Thyroid gland (tissue), 4 donors: ENCODE data around the gene UGT1A7. TPM values are rescaled to one million over a fixed set of nuclear protein-coding genes. Genes with fewer than 3 reads are reported as not detected.

Source experiments
- DNase-seq, 2 donors: peaks; one replicate each; pipeline ENCODE4 v3.0.0-alpha.2; 2019
- H3K27ac ChIP-seq, 3 donors: fragments of 200-600 bp; sonication (generic); 1 replicate in 2 of 3; 2 replicates in 1 of 3; pipeline ENCODE4 v1.5.1; 2016 to 2019; ENCODE audit warnings: mild to moderate bottlenecking in 1 of 3, moderate library complexity in 1 of 3
- H3K27me3 ChIP-seq: fragments of 200-600 bp; sonication (generic); one replicate; pipeline ENCODE4 v1.5.1; 2019
- H3K36me3 ChIP-seq, 2 donors: fragments of 200-600 bp; sonication (generic); one replicate each; pipeline ENCODE4 v1.5.1; 2016 to 2019
- H3K4me1 ChIP-seq, 2 donors: fragments of 200-600 bp; sonication (generic); one replicate each; pipeline ENCODE4 v1.5.1; 2017 to 2019
- H3K4me3 ChIP-seq, 3 donors: fragments of 200-600 bp; sonication (generic); replicated peaks in 1 of 3; 1 replicate in 2 of 3; 2 replicates in 1 of 3; pipeline ENCODE4 v1.5.1; 2016; ENCODE audit warnings: mild to moderate bottlenecking in 1 of 3
- H3K9me3 ChIP-seq: fragments of 200-600 bp; sonication (generic); one replicate; pipeline ENCODE4 v1.5.1; 2017
- POLR2A ChIP-seq, 2 donors: fragments of 450-650 bp; IDR thresholded peaks; one replicate each; pipeline ENCODE4 v1.6.1; 2017; ENCODE audit warnings: antibody characterized with exemption in 2 of 2, mild to moderate bottlenecking in 2 of 2, moderate library complexity in 1 of 2
- WGBS, 2 donors: methylation state at CpG; one replicate each; pipeline ENCODE4 v1.1.5; 2017; 5-methylcytosine and 5-hydroxymethylcytosine counted together
- intact Hi-C: fragments of 100-400 bp; cut with DNase I; formaldehyde crosslinking; loops from one replicate; pipeline ENCODE4 v1.15.1; 2023
- total RNA-seq, 4 donors: library from RNA; depleted of rRNA; stranded (reverse); fragments of >200 nt; gene quantifications; one replicate each; pipeline ENCODE4 v1.2.3, GENCODE V29; 2016
- TF ChIP-seq, protein P1 (sequence below), 6 experiments: fragments of 200-600 bp in 3 of 6; fragments of 450-650 bp in 3 of 6; sonication (generic) in 3 of 6; IDR thresholded peaks; one replicate each; pipeline ENCODE4 v1.5.1; 2016 to 2019; ENCODE audit warnings: antibody characterized with exemption in 6 of 6, mild to moderate bottlenecking in 2 of 6, inconsistent platforms in 1 of 6, moderate library complexity in 1 of 6

The UGT1A7 gene
- total RNA-seq, 4 donors from 2014 or later: not detected

DNA sequence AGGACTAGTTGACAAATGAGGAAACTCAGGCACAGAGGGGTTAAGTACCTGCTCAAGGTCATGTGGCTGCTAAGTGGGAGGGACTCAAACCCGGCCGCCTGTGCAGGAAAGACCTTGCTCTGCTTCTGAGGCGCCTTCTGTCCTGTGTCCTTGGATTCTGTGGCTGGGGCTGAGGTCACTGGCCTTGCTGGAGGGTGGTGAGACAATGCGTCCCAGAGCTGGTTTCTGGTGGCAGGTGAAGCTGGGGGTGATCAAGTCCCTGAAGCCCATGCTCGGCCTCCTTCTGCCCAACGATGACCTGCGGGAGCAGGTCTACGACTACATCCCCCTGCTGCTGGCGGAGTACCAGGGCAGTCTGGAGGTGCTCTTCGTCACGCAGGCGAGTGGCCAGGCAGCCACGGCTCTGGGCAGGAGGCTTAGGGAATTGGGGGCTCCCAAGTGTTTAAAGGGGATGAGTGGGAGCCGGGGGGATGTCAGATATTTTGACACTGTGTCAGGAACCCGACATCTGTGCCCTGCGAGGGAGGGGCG, 112.5 kb downstream of the UGT1A7 start:
- intact Hi-C loops: no loop called here
- Histone ChIP-seq H3K27ac (no peak overlapping the region), H3K36me3 (no peaks in the 10 kb centered on the region), H3K4me3 (no peak overlapping the region), H3K9me3 (no peaks in the 10 kb centered on the region), H3K4me1 (peaks cover 2% of the 10 kb centered on the region in 2 donors), H3K27me3 (no peaks in the 10 kb centered on the region)
- DNase-seq: peak; percentile 38 to 47
- WGBS, 2 donors: 67 to 78% methylated on average over 11 to 15 of the region's 17 CpGs
- TF ChIP-seq, protein P1, sequence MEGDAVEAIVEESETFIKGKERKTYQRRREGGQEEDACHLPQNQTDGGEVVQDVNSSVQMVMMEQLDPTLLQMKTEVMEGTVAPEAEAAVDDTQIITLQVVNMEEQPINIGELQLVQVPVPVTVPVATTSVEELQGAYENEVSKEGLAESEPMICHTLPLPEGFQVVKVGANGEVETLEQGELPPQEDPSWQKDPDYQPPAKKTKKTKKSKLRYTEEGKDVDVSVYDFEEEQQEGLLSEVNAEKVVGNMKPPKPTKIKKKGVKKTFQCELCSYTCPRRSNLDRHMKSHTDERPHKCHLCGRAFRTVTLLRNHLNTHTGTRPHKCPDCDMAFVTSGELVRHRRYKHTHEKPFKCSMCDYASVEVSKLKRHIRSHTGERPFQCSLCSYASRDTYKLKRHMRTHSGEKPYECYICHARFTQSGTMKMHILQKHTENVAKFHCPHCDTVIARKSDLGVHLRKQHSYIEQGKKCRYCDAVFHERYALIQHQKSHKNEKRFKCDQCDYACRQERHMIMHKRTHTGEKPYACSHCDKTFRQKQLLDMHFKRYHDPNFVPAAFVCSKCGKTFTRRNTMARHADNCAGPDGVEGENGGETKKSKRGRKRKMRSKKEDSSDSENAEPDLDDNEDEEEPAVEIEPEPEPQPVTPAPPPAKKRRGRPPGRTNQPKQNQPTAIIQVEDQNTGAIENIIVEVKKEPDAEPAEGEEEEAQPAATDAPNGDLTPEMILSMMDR (IDR thresholded peaks at IDR 0.05): no peak
- no peak for TF ChIP-seq POLR2A (IDR thresholded peaks at IDR 0.05)

GRCh38 chr2:233795735-233796171, 114.1 kb downstream of the UGT1A7 start:
- 95 to 96% methylated on average over 10 to 12 of the region's 13 CpGs for WGBS, 2 donors
- TF ChIP-seq, protein P1 (IDR thresholded peaks at IDR 0.05): no peak
- no peak for TF ChIP-seq POLR2A (IDR thresholded peaks at IDR 0.05)
- H3K36me3 ChIP-seq: no peaks in the 10 kb centered on the region
- intact Hi-C loops: no loop called here
- no peaks in the 10 kb centered on the region for H3K27me3 ChIP-seq
- no peak for DNase-seq
- H3K9me3 ChIP-seq: no peaks in the 10 kb centered on the region
- peaks cover 6 to 13% of the 10 kb centered on the region in 2 donors for H3K4me1 ChIP-seq
- no peak overlapping the region for H3K4me3 ChIP-seq
- H3K27ac ChIP-seq: no peak overlapping the region

DNA sequence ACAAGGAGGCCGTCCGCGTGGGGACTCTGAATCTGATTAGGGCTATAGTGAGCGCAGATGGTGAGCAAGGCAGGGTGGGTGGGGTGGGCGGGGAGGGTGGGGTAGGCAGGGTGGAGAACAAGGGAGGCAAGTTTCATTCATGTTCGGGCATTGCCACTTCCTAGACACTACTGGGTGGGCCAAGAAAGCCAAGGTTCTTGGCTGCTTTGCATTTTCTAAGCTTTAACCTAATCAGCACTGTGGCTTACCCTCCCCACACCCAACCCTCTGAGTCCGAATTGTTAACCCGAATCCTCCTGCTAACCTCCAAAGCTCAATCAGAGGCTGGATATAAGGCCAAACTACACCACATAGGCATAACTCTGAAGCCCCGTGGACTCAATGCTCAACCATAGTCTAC, 114.6 kb downstream of the UGT1A7 start:
- Histone ChIP-seq H3K27me3 (no peaks in the 10 kb centered on the region), H3K9me3 (no peaks in the 10 kb centered on the region), H3K4me3 (no peak overlapping the region), H3K27ac (no peak overlapping the region), H3K36me3 (no peaks in the 10 kb centered on the region), H3K4me1 (peaks cover 6 to 13% of the 10 kb centered on the region in 2 donors)
- TF ChIP-seq, protein P1 (IDR thresholded peaks at IDR 0.05): no peak
- TF ChIP-seq POLR2A (IDR thresholded peaks at IDR 0.05): no peak
- WGBS, 2 donors: 92 to 93% methylated on average over 9 of the region's 9 CpGs
- intact Hi-C loops: no loop called here
- no peak for DNase-seq

GRCh38 chr2:233798335-233799086, 116.8 kb downstream of the UGT1A7 start:
- TF ChIP-seq, protein P1 (IDR thresholded peaks at IDR 0.05): no peak
- no peak for TF ChIP-seq POLR2A (IDR thresholded peaks at IDR 0.05)
- Histone ChIP-seq H3K4me1 (peaks cover 6 to 13% of the 10 kb centered on the region in 2 donors), H3K4me3 (no peak overlapping the region), H3K9me3 (no peaks in the 10 kb centered on the region), H3K27ac (peak overlapping the region in 1 of 3 donors; percentile 6), H3K27me3 (no peaks in the 10 kb centered on the region), H3K36me3 (no peaks in the 10 kb centered on the region)
- 82 to 94% methylated on average over 14 of the region's 14 CpGs for WGBS, 2 donors
- DNase-seq: no peak
- intact Hi-C loops: no loop called here

- no peak for DNase-seq
- intact Hi-C loops: no loop called here
- Histone ChIP-seq H3K27ac (peak overlapping the region in 1 of 3 donors; percentile 6), H3K4me3 (no peak overlapping the region), H3K27me3 (no peaks in the 10 kb centered on the region), H3K9me3 (no peaks in the 10 kb centered on the region), H3K36me3 (no peaks in the 10 kb centered on the region), H3K4me1 (peaks cover 6 to 13% of the 10 kb centered on the region in 2 donors)
- no peak for TF ChIP-seq POLR2A (IDR thresholded peaks at IDR 0.05)
- TF ChIP-seq, protein P1 (IDR thresholded peaks at IDR 0.05): no peak
- 69 to 71% methylated on average over 7 of the region's 7 CpGs for WGBS, 2 donors
Measured at GRCh38 chr2:233799087-233799665, 117.5 kb downstream of the UGT1A7 start.
